PC-3 (cell line): ENCODE results near the gene PCBP1. TPM values are rescaled to one million over a fixed set of nuclear protein-coding genes. Genes with fewer than 3 reads are reported as not detected.

Source experiments
- ATAC-seq: fragments of 200-7000 bp; cut with Tn5 transposase; 2 replicates; pipeline ENCODE4 v1.9.1; 2020; ENCODE audit warnings: mild to moderate bottlenecking, moderate library complexity
- BruUV-seq: library from RNA; stranded (reverse); fragments of 400-500 nt; replicated peaks from 2 replicates; lab custom pipeline; 2021; lab: Mats Ljungman, UMichigan
- CTCF ChIA-PET: fragments of 300-600 bp; sonication (Branson Sonifier 250); formaldehyde crosslinking; loops from one replicate; lab custom pipeline; 2022; ENCODE audit warnings: antibody characterized with exemption; lab: Charles Lee
- POLR2A ChIA-PET: fragments of 300-600 bp; sonication (Branson Sonifier 250); formaldehyde crosslinking; loops from one replicate; lab custom pipeline; 2022; ENCODE audit warnings: antibody characterized with exemption; ENCODE audit not compliant: unreplicated experiment; lab: Charles Lee
- DNase-seq: peaks from one replicate; pipeline ENCODE4 v3.0.0-alpha.2; 2015
- H2AFZ ChIP-seq: fragments of 300-600 bp; sonication (generic); 2 replicates; pipeline ENCODE4 v1.6.0; 2016; ENCODE audit warnings: antibody characterized with exemption, low read length
- H3F3A ChIP-seq: fragments of 300-600 bp; sonication (generic); one replicate; pipeline ENCODE4 v1.6.0; 2017; ENCODE audit warnings: antibody characterized with exemption, low read length, control low read depth, mild to moderate bottlenecking; ENCODE audit not compliant: unreplicated experiment
- H3K27ac ChIP-seq: fragments of 300-600 bp; sonication (generic); 2 replicates; pipeline ENCODE4 v1.5.1; 2016; ENCODE audit warnings: mild to moderate bottlenecking, low read length
- H3K27me3 ChIP-seq: fragments of 300-600 bp; sonication (generic); 2 replicates; pipeline ENCODE4 v1.6.1; 2016; ENCODE audit warnings: low read length, mixed read lengths
- H3K36me3 ChIP-seq: fragments of 300-600 bp; sonication (generic); 2 replicates; pipeline ENCODE4 v1.6.1; 2016; ENCODE audit warnings: low read depth, mixed run types, low read length, mixed read lengths
- H3K4me1 ChIP-seq: fragments of 300-600 bp; sonication (generic); 2 replicates; pipeline ENCODE4 v1.5.1; 2016; ENCODE audit warnings: low read length; ENCODE audit not compliant: insufficient read depth
- H3K4me2 ChIP-seq: fragments of 300-600 bp; sonication (generic); 2 replicates; pipeline ENCODE4 v1.6.0; 2016; ENCODE audit warnings: low read length
- H3K4me3 ChIP-seq: fragments of 300-600 bp; sonication (generic); 2 replicates; pipeline ENCODE4 v1.5.1; 2016; ENCODE audit warnings: mild to moderate bottlenecking, low read length, mixed read lengths
- H3K79me2 ChIP-seq: fragments of 300-600 bp; sonication (generic); 2 replicates; pipeline ENCODE4 v1.6.1; 2017; ENCODE audit warnings: low read length, mixed read lengths
- H3K9ac ChIP-seq: fragments of 300-600 bp; sonication (generic); 2 replicates; pipeline ENCODE4 v1.6.0; 2016; ENCODE audit warnings: mild to moderate bottlenecking, low read length
- H3K9me2 ChIP-seq: fragments of 300-600 bp; sonication (generic); replicated peaks from 2 replicates; pipeline ENCODE4 v1.6.1; 2016; ENCODE audit warnings: mixed run types, low read length, mixed read lengths
- H3K9me3 ChIP-seq: fragments of 300-600 bp; sonication (generic); 2 replicates; pipeline ENCODE4 v1.6.1; 2016; ENCODE audit warnings: low read length, mixed read lengths
- H4K20me1 ChIP-seq: fragments of 300-600 bp; sonication (generic); 2 replicates; pipeline ENCODE4 v1.6.1; 2016; ENCODE audit warnings: low read length, mixed read lengths
- EZH2 ChIP-seq: fragments of 300-600 bp; sonication (generic); IDR thresholded peaks from one replicate; pipeline ENCODE4 v1.6.1; 2017; ENCODE audit warnings: antibody characterized with exemption, mild to moderate bottlenecking, low read length; ENCODE audit not compliant: unreplicated experiment
- EZH2phosphoT487 ChIP-seq: fragments of 300-600 bp; sonication (generic); IDR thresholded peaks from 2 replicates; pipeline ENCODE4 v1.6.1; 2018; ENCODE audit warnings: mild to moderate bottlenecking, antibody characterized with exemption, low read length, borderline replicate concordance
- intact Hi-C: fragments of 100-400 bp; cut with micrococcal nuclease; formaldehyde crosslinking; loops from 2 replicates; pipeline ENCODE4 v1.9.0; 2023
- total RNA-seq: library from RNA; depleted of rRNA; stranded (reverse); fragments of >200 nt; gene quantifications from 2 replicates; pipeline ENCODE4 v1.2.3, GENCODE V29; 2014
- TF ChIP-seq, protein P1 (sequence below): fragments of 300-600 bp; sonication (generic); conservative IDR thresholded peaks from 2 replicates; pipeline ENCODE4 v1.5.1; 2017; ENCODE audit warnings: antibody characterized with exemption, low read depth, mild to moderate bottlenecking, low read length

Gene PCBP1
- total RNA-seq, 1 experiment from 2014 or later = 39.2 TPM

DNA sequence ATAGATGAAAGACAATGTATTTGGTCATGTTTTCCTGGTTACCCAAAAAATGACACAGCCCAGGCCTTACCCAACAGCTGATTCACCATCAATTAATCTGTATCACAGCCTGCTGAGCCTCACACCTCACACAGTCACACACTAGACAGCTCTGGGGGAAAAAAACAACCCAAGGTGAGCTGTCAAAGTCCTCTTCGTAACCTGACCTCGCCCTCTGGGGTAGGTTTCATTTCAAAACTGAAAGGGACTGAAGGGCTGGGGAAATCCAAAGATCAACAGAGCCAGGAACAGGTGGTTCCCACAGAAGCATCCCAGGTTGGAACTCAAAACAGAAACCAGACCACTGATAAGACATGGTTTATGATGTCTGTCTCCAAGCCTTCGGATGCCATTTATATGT, 18.2 kb upstream of the PCBP1 start:
- BruUV-seq = no TSS peak
- H3K9me2 ChIP-seq = no peaks in the 10 kb centered on the region
- no peak for TF ChIP-seq EZH2
- no peak for TF ChIP-seq EZH2phosphoT487
- TF ChIP-seq, protein P1, sequence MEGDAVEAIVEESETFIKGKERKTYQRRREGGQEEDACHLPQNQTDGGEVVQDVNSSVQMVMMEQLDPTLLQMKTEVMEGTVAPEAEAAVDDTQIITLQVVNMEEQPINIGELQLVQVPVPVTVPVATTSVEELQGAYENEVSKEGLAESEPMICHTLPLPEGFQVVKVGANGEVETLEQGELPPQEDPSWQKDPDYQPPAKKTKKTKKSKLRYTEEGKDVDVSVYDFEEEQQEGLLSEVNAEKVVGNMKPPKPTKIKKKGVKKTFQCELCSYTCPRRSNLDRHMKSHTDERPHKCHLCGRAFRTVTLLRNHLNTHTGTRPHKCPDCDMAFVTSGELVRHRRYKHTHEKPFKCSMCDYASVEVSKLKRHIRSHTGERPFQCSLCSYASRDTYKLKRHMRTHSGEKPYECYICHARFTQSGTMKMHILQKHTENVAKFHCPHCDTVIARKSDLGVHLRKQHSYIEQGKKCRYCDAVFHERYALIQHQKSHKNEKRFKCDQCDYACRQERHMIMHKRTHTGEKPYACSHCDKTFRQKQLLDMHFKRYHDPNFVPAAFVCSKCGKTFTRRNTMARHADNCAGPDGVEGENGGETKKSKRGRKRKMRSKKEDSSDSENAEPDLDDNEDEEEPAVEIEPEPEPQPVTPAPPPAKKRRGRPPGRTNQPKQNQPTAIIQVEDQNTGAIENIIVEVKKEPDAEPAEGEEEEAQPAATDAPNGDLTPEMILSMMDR = no peak
- intact Hi-C loops = no loop called here
- H3K4me2 ChIP-seq = no peak overlapping the region
- no peaks in the 10 kb centered on the region for H3K27me3 ChIP-seq
- peaks cover under 1% of the 10 kb centered on the region; the same call in 1 of the 2 replicates for H3K36me3 ChIP-seq
- no peaks in the 10 kb centered on the region for H4K20me1 ChIP-seq
- H3K4me1 ChIP-seq = no peaks in the 10 kb centered on the region
- H3K27ac ChIP-seq = no peak overlapping the region
- H3K9me3 ChIP-seq = no peaks in the 10 kb centered on the region
- H3K79me2 ChIP-seq = no peaks in the 10 kb centered on the region
- DNase-seq = no peak
- ChIA-PET POLR2A (interaction anchor here (0.7 kb wide), 1 partner anchor 254 kb away, joined by 3 read pairs; no protein-coding TSS in a partner anchor), CTCF (interaction anchor here (0.6 kb wide), 1 partner anchor 75 kb away, joined by 4 read pairs; no protein-coding TSS in a partner anchor)
- no peak overlapping the region for H3K4me3 ChIP-seq
- no peaks in the 10 kb centered on the region for H3F3A ChIP-seq
- no peak for ATAC-seq
- H3K9ac ChIP-seq = no peak overlapping the region
- no peak overlapping the region for H2AFZ ChIP-seq

GRCh38 chr2:70070542-70071268, 16.6 kb upstream of the PCBP1 start:
- Histone ChIP-seq H3K27me3 (no peaks in the 10 kb centered on the region), H3K36me3 (no peaks in the 10 kb centered on the region; the same call in 1 of the 2 replicates), H3K9me3 (no peaks in the 10 kb centered on the region), H2AFZ (peak overlapping the region; percentile 68), H3K9ac (no peak overlapping the region), H3K79me2 (no peaks in the 10 kb centered on the region), H3K27ac (no peak overlapping the region), H3K4me1 (no peaks in the 10 kb centered on the region), H3K4me2 (no peak overlapping the region), H3K9me2 (no peaks in the 10 kb centered on the region), H3K4me3 (no peak overlapping the region), H4K20me1 (no peaks in the 10 kb centered on the region), H3F3A (no peaks in the 10 kb centered on the region)
- CTCF ChIA-PET = interaction anchor here (0.5 to 1.0 kb wide), 8 partner anchors 54 to 346 kb away, joined by 3 to 9 read pairs (median 4); partner anchors contain the start of genes C2orf42 and MXD1
- ATAC-seq (peak; percentile 99), DNase-seq (peak; percentile 83)
- no TSS peak for BruUV-seq
- TF ChIP-seq EZH2phosphoT487 = no peak
- no peak for TF ChIP-seq EZH2
- TF ChIP-seq, protein P1 = peak; percentile 88
- intact Hi-C loops = loop anchor here (1.0 kb wide), 1 partner anchor 156 kb away; no protein-coding TSS in a partner anchor
- POLR2A ChIA-PET = interaction anchor here (0.6 kb wide), 2 partner anchors 14 to 157 kb away, joined by 4 to 5 read pairs; no protein-coding TSS in a partner anchor

DNA sequence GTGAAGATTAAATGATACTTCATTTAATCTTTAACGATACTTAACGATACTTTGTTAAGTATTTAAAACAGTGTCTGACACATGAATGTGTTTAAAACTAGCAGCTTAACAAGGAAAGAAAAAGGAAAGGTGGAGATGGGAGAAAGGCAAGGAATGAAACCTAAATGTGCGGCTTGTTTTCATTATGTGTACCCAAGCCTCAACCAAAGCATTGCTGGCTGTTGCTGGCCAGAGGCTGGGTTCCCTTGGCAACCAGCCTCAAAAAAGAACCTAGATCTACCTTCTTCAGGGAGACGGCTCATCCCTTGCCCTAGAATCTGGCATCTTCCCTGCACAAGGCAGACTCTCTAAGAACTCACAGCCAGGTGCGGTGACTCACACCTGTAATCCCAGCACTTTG, 13.8 kb upstream of the PCBP1 start:
- no peak overlapping the region for H2AFZ ChIP-seq
- H3K9me2 ChIP-seq = no peaks in the 10 kb centered on the region
- TF ChIP-seq EZH2 = no peak
- TF ChIP-seq, protein P1 = no peak
- TF ChIP-seq EZH2phosphoT487 = no peak
- no peaks in the 10 kb centered on the region for H3K27me3 ChIP-seq
- H3K9me3 ChIP-seq = no peaks in the 10 kb centered on the region
- BruUV-seq = no TSS peak
- no peak overlapping the region for H3K4me3 ChIP-seq
- no peaks in the 10 kb centered on the region for H4K20me1 ChIP-seq
- no peaks in the 10 kb centered on the region for H3F3A ChIP-seq
- ATAC-seq (no peak), DNase-seq (no peak)
- H3K27ac ChIP-seq = no peak overlapping the region
- POLR2A ChIA-PET = no interaction called here
- no peaks in the 10 kb centered on the region for H3K4me1 ChIP-seq
- H3K4me2 ChIP-seq = no peak overlapping the region
- H3K79me2 ChIP-seq = no peaks in the 10 kb centered on the region
- H3K9ac ChIP-seq = no peak overlapping the region
- intact Hi-C loops = no loop called here
- CTCF ChIA-PET = no interaction called here
- peaks cover 2% of the 10 kb centered on the region; the same call in 1 of the 2 replicates for H3K36me3 ChIP-seq
